ENCODE results near the gene POU6F1.

The POU6F1 gene

DNA sequence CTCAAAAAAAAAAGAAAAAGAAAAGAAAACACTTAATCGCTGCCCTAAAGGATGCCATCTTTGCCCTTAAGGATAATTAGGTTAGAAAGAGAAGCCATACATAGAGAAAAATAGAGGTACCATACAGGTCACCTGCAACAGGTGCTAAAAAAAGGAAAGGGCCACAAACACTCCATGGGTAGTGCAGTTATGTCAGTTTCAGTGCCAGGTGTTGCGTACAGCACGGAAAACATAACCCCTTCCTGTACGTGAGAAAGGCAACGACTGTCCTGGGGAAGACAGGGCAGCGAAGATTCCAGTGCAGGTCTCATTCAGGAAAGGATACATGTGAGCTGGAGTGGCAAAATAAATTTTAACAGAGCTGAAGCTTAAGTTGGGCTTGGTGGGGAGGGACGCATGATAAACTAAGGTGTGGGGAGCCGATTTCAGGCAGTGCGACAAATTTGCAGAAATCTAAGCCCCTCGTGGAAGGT is 20.2 kb upstream of the POU6F1 start (continued):
- TF ChIP-seq, protein P1, sequence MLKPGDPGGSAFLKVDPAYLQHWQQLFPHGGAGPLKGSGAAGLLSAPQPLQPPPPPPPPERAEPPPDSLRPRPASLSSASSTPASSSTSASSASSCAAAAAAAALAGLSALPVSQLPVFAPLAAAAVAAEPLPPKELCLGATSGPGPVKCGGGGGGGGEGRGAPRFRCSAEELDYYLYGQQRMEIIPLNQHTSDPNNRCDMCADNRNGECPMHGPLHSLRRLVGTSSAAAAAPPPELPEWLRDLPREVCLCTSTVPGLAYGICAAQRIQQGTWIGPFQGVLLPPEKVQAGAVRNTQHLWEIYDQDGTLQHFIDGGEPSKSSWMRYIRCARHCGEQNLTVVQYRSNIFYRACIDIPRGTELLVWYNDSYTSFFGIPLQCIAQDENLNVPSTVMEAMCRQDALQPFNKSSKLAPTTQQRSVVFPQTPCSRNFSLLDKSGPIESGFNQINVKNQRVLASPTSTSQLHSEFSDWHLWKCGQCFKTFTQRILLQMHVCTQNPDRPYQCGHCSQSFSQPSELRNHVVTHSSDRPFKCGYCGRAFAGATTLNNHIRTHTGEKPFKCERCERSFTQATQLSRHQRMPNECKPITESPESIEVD (tag by site-specific recombination; IDR thresholded peaks at IDR 0.05): no peak
- TF ChIP-seq ZNF394 (tag by site-specific recombination; IDR thresholded peaks at IDR 0.05; ENCODE audit: borderline replicate concordance) (no peak), ZNF121 (tag by site-specific recombination; IDR thresholded peaks at IDR 0.05) (0 out of 2 replicates have a peak, but pooled peaks have one; percentile 34)

DNA sequence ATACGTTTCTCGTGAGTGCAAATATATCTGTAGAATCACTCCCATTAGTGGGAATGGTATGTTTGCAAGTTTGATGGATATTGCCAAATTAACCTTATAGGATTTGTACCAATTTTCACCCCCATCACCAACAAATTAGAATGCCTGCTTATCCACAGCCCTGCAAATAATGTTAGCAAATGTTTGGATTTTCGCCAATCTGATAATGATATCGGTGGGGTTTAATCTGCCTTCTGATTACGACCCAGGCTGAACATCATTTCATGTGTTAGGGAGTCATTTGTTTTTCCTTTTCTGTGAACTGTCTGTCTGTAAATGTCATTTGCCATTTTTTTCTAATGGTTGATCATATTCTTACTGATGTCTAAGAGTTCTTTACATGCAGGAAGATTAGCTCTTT is 16.7 kb upstream of the POU6F1 start:
- Histone ChIP-seq H3K4me1 (ENCODE audit: control insufficient read depth, insufficient read depth, low read length) (peaks cover 4% of the 10 kb centered on the region; the same call in 1 of the 2 replicates), H3K27ac (ENCODE audit: extremely low read depth, low read depth, low read length) (no peak overlapping the region), H3K4me3 (ENCODE audit: low read depth, low read length) (no peak overlapping the region), H3K9me3 (ENCODE audit: control insufficient read depth, insufficient read depth, low read depth, low read length) (no peaks in the 10 kb centered on the region), H3K36me3 (ENCODE audit: control insufficient read depth in 2 of 2, insufficient read depth in 1 of 2, low read length in 2 of 2) (no peaks in the 10 kb centered on the region; a peak in 1 of 3 replicates)
- TF ChIP-seq, protein P2, sequence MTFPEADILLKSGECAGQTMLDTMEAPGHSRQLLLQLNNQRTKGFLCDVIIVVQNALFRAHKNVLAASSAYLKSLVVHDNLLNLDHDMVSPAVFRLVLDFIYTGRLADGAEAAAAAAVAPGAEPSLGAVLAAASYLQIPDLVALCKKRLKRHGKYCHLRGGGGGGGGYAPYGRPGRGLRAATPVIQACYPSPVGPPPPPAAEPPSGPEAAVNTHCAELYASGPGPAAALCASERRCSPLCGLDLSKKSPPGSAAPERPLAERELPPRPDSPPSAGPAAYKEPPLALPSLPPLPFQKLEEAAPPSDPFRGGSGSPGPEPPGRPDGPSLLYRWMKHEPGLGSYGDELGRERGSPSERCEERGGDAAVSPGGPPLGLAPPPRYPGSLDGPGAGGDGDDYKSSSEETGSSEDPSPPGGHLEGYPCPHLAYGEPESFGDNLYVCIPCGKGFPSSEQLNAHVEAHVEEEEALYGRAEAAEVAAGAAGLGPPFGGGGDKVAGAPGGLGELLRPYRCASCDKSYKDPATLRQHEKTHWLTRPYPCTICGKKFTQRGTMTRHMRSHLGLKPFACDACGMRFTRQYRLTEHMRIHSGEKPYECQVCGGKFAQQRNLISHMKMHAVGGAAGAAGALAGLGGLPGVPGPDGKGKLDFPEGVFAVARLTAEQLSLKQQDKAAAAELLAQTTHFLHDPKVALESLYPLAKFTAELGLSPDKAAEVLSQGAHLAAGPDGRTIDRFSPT (tag by site-specific recombination; IDR thresholded peaks at IDR 0.05): no peak
- no peak for TF ChIP-seq ZNF629 (tag by site-specific recombination; IDR thresholded peaks at IDR 0.05)
- TF ChIP-seq ZNF19 (tag by site-specific recombination; IDR thresholded peaks at IDR 0.05; ENCODE audit: low read depth): no peak
- TF ChIP-seq, protein P3, sequence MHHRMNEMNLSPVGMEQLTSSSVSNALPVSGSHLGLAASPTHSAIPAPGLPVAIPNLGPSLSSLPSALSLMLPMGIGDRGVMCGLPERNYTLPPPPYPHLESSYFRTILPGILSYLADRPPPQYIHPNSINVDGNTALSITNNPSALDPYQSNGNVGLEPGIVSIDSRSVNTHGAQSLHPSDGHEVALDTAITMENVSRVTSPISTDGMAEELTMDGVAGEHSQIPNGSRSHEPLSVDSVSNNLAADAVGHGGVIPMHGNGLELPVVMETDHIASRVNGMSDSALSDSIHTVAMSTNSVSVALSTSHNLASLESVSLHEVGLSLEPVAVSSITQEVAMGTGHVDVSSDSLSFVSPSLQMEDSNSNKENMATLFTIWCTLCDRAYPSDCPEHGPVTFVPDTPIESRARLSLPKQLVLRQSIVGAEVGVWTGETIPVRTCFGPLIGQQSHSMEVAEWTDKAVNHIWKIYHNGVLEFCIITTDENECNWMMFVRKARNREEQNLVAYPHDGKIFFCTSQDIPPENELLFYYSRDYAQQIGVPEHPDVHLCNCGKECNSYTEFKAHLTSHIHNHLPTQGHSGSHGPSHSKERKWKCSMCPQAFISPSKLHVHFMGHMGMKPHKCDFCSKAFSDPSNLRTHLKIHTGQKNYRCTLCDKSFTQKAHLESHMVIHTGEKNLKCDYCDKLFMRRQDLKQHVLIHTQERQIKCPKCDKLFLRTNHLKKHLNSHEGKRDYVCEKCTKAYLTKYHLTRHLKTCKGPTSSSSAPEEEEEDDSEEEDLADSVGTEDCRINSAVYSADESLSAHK (tag by site-specific recombination; IDR thresholded peaks at IDR 0.05): no peak
- POLR2A ChIA-PET: no interaction called here
- CTCF ChIA-PET: interaction anchor here (0.6 kb wide), 1 partner anchor 60 kb away, joined by 3 read pairs; no protein-coding TSS in a partner anchor

DNA sequence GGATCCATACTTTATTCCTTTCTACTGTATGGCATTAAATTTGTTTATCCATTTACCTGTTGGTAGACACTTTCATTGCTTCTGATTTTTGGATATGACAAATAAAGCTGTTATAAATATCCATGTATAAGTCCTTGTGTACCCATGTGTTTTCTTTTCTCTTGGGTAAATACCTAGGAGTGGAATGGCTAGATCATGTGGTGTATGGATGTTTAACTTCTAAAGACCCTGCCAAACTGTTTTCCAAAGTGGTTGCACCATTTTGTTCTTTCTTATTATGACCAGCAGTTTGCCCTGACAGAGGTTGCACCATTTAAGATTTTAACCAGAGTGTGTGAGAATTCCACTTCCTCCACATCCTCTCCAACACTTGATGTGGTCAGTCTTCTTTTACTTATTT is 14.8 kb upstream of the POU6F1 start:
- Histone ChIP-seq H3K9me3 (ENCODE audit: control insufficient read depth, insufficient read depth, low read depth, low read length) (no peaks in the 10 kb centered on the region), H3K27ac (ENCODE audit: extremely low read depth, low read depth, low read length) (no peak overlapping the region), H3K4me3 (ENCODE audit: low read depth, low read length) (no peak overlapping the region), H3K4me1 (ENCODE audit: control insufficient read depth, insufficient read depth, low read length) (peaks cover 4% of the 10 kb centered on the region; the same call in 1 of the 2 replicates), H3K36me3 (ENCODE audit: control insufficient read depth in 2 of 2, insufficient read depth in 1 of 2, low read length in 2 of 2) (no peaks in the 10 kb centered on the region; a peak in 1 of 3 replicates)
- ChIA-PET CTCF (no interaction called here), POLR2A (interaction anchor here (0.7 kb wide), 1 partner anchor 8 kb away, joined by 3 read pairs; no protein-coding TSS in a partner anchor)
- peak; percentile 60; the same call in 1 of the 2 replicates for TF ChIP-seq ZNF184 (tag by site-specific recombination; IDR thresholded peaks at IDR 0.05)
- TF ChIP-seq, protein P4, sequence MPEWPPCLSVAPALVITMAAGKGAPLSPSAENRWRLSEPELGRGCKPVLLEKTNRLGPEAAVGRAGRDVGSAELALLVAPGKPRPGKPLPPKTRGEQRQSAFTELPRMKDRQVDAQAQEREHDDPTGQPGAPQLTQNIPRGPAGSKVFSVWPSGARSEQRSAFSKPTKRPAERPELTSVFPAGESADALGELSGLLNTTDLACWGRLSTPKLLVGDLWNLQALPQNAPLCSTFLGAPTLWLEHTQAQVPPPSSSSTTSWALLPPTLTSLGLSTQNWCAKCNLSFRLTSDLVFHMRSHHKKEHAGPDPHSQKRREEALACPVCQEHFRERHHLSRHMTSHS (tag by site-specific recombination; IDR thresholded peaks at IDR 0.05): no peak
- TF ChIP-seq ZNF837 (tag by site-specific recombination; IDR thresholded peaks at IDR 0.05): no peak

Data from HEK293 (cell line).